Head of caudate nucleus (tissue), 42 donors: ENCODE measurements around the gene EFNA2.
"Not testable (repeated sequence)": the region's sequence is repeated elsewhere in the genome, so short reads cannot be mapped to it uniquely, and the experiment has no call there.

Source experiments
- DNase-seq, 42 donors: peaks; one replicate each; pipeline versions ENCODE4 v3.0.0 to v3.0.0-alpha.2; 2020 to 2021; ENCODE audit warnings: mixed read lengths in 7 of 42
- intact Hi-C: fragments of 100-400 bp; cut with DNase I; formaldehyde crosslinking; loops from one replicate; pipeline ENCODE4 v1.15.0; 2022

EFNA2 gene

DNA sequence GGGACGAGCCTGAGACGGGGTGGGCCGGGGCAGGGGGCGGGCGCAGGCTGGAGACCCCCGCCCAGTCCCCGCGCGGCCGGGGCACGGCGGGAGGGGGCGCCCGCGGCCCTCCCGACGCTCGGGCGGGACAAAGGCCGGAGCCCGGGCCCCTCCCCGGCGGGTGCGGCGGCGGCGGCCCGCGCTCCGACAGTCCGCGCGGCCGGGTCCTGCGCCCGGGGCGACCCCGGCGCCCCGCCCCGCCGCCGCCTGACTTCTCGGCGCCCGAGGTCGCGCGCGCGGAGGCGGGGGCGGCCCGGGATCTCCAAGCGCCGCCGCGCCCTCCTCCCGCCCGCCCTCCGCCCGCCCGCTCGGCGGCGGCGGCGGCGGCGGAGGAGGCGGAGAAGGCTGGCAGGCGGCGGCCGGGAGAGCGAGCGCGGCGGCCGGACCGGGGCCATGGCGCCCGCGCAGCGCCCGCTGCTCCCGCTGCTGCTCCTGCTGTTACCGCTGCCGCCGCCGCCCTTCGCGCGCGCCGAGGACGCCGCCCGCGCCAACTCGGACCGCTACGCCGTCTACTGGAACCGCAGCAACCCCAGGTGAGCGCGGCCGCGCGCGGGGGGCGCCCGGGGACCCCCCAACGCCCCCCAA is at the start of gene EFNA2:
EFNA2 (plus strand) TSS at position 137 of the 624 bp plus-strand sequence; CDS start at position 433, 296 bp downstream.
- intact Hi-C loops, result no loop called here
- DNase-seq, result no peak

GRCh38 chr19:1236576-1236975 is 49.1 kb upstream of the EFNA2 start:
- DNase-seq, result peak in 31 of 42 donors; percentile 58 to 87 (median 70)
- intact Hi-C loops, result no loop called here

- DNase-seq, result peak in 11 of 42 donors; percentile 28 to 75 (median 54)
- intact Hi-C loops, result no loop called here
Measured at GRCh38 chr19:1237027-1237659, 48.5 kb upstream of the EFNA2 start.

GRCh38 chr19:1237754-1238368 is 47.8 kb upstream of the EFNA2 start, which contains the start of gene CBARP:
TSS of gene CBARP (minus strand) at chr19:1238005. CDS start at chr19:1236100, 1,905 bp downstream.
- DNase-seq, result peak in 22 of 42 donors; percentile 55 to 84 (median 72)
- intact Hi-C loops, result no loop called here

DNA sequence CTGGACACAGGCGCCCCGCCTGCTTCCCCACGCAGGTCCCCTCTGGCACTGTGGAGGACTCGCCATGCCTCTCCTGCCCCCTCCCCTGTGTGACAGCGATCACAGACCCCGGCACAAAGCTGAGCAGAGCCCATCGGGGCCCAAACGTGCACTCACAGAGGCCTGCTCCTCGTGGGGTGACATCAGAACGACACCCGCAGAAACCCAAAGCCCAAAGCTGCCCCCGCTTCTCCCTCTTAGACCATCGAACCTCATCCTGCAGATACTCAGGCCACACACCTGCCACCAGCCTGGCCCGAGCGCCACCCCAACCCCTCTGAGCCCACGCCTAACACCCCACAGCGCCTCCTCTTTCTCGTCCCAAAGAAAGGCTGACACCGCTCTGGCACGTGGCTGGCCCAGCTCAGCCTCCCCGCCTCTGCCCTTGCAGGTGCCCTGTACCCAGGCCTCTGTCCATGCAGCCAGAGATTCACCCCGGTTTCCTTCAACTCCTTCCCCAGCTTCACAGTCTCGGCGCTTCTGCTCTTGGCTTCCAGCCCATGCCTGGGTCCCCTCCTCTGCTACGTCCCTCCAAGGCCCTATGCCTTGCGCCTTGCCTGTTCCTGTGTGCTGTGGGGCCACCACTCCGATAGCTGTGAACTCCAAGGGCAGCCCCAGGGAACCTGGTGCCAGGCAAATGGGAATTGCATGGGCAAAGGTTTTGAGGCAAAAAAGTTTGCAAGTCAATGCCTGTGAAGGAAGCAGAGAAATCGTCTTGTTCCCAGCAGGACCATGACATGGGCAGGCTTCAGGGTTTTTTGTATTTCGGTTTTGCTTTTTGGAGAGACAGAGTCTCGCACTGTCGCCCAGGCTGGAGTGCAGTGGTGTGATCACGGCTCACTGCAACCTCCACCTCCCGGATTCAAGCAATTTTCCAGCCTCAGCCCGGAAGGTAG is 47.0 kb upstream of the EFNA2 start:
- intact Hi-C loops, result no loop called here
- DNase-seq, result peak in 3 of 42 donors; percentile 7 to 44 (median 15)

DNA sequence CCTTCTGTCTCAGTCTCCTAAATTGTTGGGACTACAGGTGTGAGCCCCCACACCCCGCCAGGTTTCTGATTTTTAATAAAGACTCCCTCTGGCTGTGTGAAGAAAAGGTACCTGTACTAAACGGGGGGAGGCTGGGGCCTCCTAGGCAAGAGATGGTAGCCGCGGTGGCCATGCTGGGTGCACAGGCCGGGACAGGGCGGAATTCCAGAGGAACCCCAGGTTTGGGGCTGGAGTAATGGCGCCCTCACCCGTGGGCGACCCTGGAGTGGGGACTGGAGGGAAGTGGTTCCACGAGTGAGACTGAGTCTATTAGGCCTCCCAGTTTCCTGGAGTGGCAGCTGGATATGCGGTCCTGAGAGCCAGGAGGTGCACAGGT is 46.3 kb upstream of the EFNA2 start:
- DNase-seq, result peak in 3 of 42 donors; percentile 27 to 59 (median 28)
- intact Hi-C loops, result no loop called here

GRCh38 chr19:1239796-1240737 is 45.6 kb upstream of the EFNA2 start:
- peak; percentile 63 to 97 (median 92) for DNase-seq
- intact Hi-C loops, result no loop called here

DNA sequence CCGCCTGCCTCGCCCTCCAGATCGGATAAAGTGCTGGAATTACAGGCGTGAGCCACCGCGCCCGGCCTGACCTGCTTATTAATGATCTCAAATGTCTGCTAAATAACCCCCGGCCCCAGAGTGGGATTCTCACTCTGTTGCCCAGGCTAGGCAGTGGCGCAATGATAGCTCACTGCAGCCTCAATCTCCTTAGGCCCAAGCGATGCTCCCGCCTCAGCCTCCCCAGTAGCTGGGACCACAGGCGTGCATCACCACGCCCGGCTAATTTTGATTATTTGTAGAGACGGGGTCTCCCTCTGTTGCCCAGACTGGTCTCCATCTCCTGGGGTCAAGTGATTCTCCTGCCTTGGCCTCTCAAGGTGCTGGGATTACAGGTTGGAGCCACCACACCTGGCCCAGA is 44.7 kb upstream of the EFNA2 start:
- intact Hi-C loops, result no loop called here
- DNase-seq, result peak in 1 of 42 donors; percentile 34

DNA sequence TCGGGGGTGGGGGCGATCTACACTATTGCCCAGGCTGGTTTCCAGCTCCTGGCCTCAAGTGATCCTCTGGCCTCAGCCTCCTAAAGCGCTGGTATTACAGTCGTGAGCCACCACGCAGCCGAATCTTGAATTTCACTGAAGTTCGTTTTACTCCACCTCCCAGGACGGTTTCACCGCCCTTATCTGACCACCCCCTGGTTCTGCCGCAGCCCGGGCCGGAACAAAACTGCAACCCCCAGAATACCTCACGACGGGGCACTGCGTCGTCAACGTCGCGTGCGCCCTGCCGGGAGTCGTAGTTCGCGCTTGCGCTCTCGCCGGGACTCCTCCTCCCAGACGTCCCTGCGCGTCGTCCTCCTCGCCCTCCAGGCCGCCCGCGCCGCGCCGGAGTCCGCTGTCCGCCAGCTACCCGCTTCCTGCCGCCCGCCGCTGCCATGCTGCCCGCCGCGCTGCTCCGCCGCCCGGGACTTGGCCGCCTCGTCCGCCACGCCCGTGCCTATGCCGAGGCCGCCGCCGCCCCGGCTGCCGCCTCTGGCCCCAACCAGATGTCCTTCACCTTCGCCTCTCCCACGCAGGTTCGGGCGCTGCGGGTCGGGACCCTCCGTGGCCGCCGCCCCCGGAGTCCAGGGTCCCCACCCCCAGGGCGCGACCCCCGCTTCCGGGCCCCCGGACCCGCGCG is 44.1 kb upstream of the EFNA2 start, which contains the start of gene ATP5F1D:
ATP5F1D (plus strand) TSS at position 335 of the 679 bp plus-strand sequence; CDS start at position 435, 100 bp downstream.
- peak; percentile 85 to 98 (median 96) for DNase-seq
- intact Hi-C loops, result no loop called here

GRCh38 chr19:1243768-1244692 is 41.6 kb upstream of the EFNA2 start:
- intact Hi-C loops, result no loop called here
- DNase-seq, result peak; percentile 77 to 94 (median 88)

GRCh38 chr19:1244693-1245451 is 40.8 kb upstream of the EFNA2 start:
- DNase-seq, result peak in 8 of 42 donors; percentile 50 to 68 (median 56)
- intact Hi-C loops, result no loop called here

- intact Hi-C loops, result no loop called here
- no peak for DNase-seq
Measured at GRCh38 chr19:1245494-1246264, 40.0 kb upstream of the EFNA2 start.

GRCh38 chr19:1246265-1247087 is 39.2 kb upstream of the EFNA2 start:
- DNase-seq, intact Hi-C loops: not testable (repeated sequence)

GRCh38 chr19:1247748-1248138 is 37.9 kb upstream of the EFNA2 start:
- no peak for DNase-seq
- intact Hi-C loops, result loop anchor here (2.0 kb wide), 1 partner anchor 19 kb away; no protein-coding TSS in a partner anchor
